ENCODE measurements around the gene HPS3.

DNA sequence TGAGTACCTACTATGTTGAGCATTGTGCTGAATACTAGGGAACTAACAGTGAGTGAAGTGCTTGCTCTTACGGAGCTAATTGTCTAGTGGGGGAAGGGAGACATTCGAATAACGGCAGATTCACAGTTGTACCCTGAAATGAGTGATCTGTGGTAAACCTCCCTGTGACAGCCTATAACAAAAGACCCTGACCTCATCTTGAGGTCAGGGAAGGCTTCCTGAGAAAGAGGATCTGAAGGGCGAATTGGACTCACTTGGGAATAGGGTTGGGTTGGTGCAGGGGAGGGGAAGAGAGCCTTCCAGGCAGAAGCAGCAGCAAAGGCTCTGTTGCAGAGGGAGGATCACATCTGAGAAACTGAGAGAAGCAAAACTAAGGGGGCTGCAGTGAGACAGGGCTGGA lies 13.2 kb downstream of the HPS3 start:
- TF ChIP-seq, protein P1, sequence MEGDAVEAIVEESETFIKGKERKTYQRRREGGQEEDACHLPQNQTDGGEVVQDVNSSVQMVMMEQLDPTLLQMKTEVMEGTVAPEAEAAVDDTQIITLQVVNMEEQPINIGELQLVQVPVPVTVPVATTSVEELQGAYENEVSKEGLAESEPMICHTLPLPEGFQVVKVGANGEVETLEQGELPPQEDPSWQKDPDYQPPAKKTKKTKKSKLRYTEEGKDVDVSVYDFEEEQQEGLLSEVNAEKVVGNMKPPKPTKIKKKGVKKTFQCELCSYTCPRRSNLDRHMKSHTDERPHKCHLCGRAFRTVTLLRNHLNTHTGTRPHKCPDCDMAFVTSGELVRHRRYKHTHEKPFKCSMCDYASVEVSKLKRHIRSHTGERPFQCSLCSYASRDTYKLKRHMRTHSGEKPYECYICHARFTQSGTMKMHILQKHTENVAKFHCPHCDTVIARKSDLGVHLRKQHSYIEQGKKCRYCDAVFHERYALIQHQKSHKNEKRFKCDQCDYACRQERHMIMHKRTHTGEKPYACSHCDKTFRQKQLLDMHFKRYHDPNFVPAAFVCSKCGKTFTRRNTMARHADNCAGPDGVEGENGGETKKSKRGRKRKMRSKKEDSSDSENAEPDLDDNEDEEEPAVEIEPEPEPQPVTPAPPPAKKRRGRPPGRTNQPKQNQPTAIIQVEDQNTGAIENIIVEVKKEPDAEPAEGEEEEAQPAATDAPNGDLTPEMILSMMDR (IDR thresholded peaks at IDR 0.05): no peak
- no peak for TF ChIP-seq EP300 (IDR thresholded peaks at IDR 0.05)

Measured in tibial nerve (tissue), 4 donors.